ENCODE data around the gene MBTPS2. TPM values are rescaled to one million over a fixed set of nuclear protein-coding genes. Genes with fewer than 3 reads are reported as not detected.

MBTPS2 gene
- total RNA-seq, 4 donors from 2014 or later, result 8.5 to 12.2 (median 10.4) TPM

- TF ChIP-seq CTCF (IDR thresholded peaks at IDR 0.05; ENCODE audit: low read depth), result no peak
Measured at GRCh38 chrX:21811832-21812231, 27.6 kb upstream of the MBTPS2 start.

- TF ChIP-seq CTCF (IDR thresholded peaks at IDR 0.05; ENCODE audit: low read depth), result no peak
Measured at GRCh38 chrX:21812628-21813027, 26.8 kb upstream of the MBTPS2 start.

- TF ChIP-seq CTCF (IDR thresholded peaks at IDR 0.05; ENCODE audit: low read depth), result no peak
Measured at GRCh38 chrX:21813612-21814368, 25.6 kb upstream of the MBTPS2 start.

GRCh38 chrX:21816136-21816535, 23.3 kb upstream of the MBTPS2 start:
- no peak for TF ChIP-seq CTCF (IDR thresholded peaks at IDR 0.05; ENCODE audit: low read depth)

GRCh38 chrX:21821875-21822274, 17.5 kb upstream of the MBTPS2 start:
- no peak for TF ChIP-seq CTCF (IDR thresholded peaks at IDR 0.05; ENCODE audit: low read depth)

- TF ChIP-seq CTCF (IDR thresholded peaks at IDR 0.05; ENCODE audit: low read depth), result no peak
Measured at GRCh38 chrX:21831496-21831895, 7.9 kb upstream of the MBTPS2 start.

GRCh38 chrX:21837056-21837455, 2.4 kb upstream of the MBTPS2 start:
- no peak for TF ChIP-seq CTCF (IDR thresholded peaks at IDR 0.05; ENCODE audit: low read depth)
